ENCODE data around the gene MYO7B. TPM values are rescaled to one million over a fixed set of nuclear protein-coding genes. Genes with fewer than 3 reads are reported as not detected.

Gene MYO7B
- total RNA-seq, 1 donor from 2014 or later = 1.7 TPM

DNA sequence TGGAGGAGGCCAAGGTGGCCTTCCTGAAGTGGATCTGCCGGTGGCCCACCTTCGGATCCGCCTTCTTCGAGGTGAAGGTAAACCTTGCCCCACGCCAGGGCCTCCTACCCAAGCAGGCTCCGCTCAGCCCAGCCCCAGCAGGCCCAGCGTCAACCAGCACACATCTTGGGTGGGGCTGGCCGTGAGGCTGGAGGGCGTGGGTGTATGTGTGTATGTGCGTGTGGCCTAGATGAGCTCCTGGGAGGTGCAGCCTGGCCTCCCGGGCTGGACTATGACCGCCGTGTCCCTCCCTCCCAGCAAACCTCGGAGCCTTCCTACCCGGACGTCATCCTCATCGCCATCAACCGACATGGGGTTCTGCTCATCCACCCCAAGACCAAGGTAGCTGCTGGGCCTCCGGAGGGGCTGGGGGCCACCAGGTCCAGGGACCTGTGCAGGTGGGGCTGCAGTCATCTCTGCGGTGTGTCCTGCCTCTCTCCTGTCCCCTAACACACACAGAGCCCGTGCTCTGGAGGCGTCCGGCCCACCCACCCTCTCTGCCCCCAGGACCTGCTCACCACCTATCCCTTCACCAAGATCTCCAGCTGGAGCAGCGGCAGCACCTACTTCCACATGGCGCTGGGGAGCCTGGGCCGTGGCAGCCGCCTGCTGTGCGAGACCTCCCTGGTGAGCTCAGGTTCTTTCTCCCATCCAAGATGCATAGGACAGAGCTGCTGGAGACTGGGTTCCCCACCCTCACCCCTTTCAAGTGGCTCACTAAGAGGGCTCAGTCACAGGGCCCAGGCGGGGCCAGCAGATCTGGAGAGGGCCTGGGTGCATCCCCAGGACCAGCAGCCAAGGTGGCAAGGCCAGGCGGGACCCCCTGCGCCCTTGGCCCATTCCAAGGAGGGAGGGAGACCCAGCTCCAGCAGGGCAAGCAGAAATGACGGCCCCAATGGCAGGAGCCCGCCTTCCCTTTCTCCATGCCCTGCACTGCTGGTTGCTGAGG, 101.1 kb downstream of the MYO7B start:
- DNase-seq (ENCODE audit: extremely low spot score, unreplicated experiment) = no peak
- H3K9me3 Mint-ChIP-seq = no peaks in the 10 kb centered on the region
- TF ChIP-seq, protein P1, sequence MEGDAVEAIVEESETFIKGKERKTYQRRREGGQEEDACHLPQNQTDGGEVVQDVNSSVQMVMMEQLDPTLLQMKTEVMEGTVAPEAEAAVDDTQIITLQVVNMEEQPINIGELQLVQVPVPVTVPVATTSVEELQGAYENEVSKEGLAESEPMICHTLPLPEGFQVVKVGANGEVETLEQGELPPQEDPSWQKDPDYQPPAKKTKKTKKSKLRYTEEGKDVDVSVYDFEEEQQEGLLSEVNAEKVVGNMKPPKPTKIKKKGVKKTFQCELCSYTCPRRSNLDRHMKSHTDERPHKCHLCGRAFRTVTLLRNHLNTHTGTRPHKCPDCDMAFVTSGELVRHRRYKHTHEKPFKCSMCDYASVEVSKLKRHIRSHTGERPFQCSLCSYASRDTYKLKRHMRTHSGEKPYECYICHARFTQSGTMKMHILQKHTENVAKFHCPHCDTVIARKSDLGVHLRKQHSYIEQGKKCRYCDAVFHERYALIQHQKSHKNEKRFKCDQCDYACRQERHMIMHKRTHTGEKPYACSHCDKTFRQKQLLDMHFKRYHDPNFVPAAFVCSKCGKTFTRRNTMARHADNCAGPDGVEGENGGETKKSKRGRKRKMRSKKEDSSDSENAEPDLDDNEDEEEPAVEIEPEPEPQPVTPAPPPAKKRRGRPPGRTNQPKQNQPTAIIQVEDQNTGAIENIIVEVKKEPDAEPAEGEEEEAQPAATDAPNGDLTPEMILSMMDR (conservative IDR thresholded peaks at IDR 0.05) = no peak
- no peaks in the 10 kb centered on the region for H3K36me3 Mint-ChIP-seq
- no peak overlapping the region for H3K4me3 Mint-ChIP-seq
- peak overlapping the region; percentile 62 for H3K27ac Mint-ChIP-seq
- H3K27me3 Mint-ChIP-seq = no peaks in the 10 kb centered on the region
- no peaks in the 10 kb centered on the region for H3K4me1 Mint-ChIP-seq (ENCODE audit: unreplicated experiment)

DNA sequence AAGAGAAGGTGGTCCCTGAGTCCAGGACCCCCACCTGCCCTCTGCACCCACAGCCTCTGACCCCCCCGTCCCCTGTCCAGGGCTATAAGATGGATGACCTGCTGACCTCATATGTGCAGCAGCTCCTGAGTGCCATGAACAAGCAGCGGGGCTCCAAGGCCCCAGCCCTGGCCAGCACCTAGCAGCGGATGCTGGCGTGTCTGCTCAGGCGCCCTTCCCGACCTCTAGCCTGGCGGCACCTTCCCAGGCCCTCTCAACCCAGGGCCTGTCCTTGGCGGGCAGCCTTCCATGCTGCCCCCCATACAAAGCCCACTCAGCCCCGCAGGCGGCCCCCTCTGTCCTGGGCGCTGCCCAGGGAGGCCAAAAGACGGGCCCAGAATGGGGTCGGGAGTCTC, 101.8 kb downstream of the MYO7B start:
- no peak for DNase-seq (ENCODE audit: extremely low spot score, unreplicated experiment)
- H3K4me3 Mint-ChIP-seq = no peak overlapping the region
- no peaks in the 10 kb centered on the region for H3K27me3 Mint-ChIP-seq
- no peaks in the 10 kb centered on the region for H3K9me3 Mint-ChIP-seq
- TF ChIP-seq, protein P1 (conservative IDR thresholded peaks at IDR 0.05) = no peak
- no peaks in the 10 kb centered on the region for H3K36me3 Mint-ChIP-seq
- no peak overlapping the region for H3K27ac Mint-ChIP-seq
- no peaks in the 10 kb centered on the region for H3K4me1 Mint-ChIP-seq (ENCODE audit: unreplicated experiment)

DNA sequence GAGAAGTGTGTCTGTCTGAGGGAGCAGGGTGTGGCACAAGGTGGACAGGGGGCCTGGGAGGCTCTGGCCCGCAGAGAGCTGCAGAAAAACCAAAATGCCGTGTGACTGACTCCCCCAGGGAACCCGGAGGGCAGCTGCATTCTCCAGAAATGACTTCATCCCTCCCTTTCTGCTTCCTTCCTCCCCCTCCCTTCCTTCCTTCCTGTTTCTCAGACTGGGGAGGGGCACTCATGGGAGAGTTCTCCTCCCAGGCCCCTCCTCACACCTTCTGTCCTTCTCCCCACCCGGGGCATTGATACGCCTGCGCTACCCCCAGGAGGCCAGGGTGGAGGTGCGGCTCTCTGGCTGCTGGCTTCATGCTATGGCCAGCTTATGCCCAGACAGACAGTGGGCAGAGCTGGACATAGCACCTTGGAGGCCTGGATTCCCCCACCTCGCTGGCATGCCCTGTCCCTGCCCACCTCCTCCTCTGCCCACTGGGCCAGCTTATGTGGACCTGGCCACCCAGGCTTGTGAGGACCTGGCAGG, 102.3 kb downstream of the MYO7B start:
- Mint-ChIP-seq H3K27me3 (no peaks in the 10 kb centered on the region), H3K9me3 (no peaks in the 10 kb centered on the region), H3K4me3 (no peak overlapping the region), H3K4me1 (ENCODE audit: unreplicated experiment) (no peaks in the 10 kb centered on the region), H3K36me3 (no peaks in the 10 kb centered on the region), H3K27ac (no peak overlapping the region)
- no peak for DNase-seq (ENCODE audit: extremely low spot score, unreplicated experiment)
- TF ChIP-seq, protein P1 (conservative IDR thresholded peaks at IDR 0.05) = no peak

DNA sequence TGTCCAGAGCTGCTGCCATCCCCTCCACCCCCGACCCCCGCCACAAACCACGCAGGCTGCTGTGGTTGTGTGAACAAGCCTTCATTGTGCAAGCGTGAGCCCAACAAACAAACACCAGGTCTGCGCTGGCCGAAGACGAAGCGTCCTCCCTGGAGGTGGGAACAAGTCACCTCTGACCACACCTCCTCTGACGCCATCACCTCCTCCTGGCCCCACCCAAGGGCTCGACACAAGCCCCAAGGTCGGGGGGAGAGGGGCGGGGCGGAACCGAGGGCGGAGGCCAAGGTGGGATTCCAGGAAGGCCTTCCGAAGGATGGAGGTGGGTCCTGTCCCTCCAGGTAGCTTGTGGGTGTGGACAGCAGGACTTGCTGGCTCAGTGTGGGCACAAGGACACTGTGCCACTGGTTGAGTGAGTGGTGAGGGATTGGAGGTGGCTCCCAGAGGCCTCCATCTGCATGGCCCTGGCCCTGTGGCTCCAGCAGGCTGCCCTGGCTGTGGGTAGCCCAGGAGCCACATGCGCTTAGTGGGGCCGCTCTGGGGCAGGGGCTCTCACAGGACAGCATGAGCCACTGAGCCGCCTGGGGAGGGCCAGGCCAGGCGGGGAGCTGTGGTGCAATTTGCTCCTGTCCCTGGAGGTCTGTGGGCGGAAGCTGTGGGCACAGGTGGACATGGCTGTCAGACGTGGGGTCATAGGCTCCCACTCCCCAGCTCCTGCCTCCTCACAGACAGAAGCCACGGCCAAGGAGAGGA, 103.1 kb downstream of the MYO7B start:
- no peak for DNase-seq (ENCODE audit: extremely low spot score, unreplicated experiment)
- no peaks in the 10 kb centered on the region for H3K4me1 Mint-ChIP-seq (ENCODE audit: unreplicated experiment)
- H3K27ac Mint-ChIP-seq = peak overlapping the region; percentile 29
- H3K9me3 Mint-ChIP-seq = no peaks in the 10 kb centered on the region
- no peaks in the 10 kb centered on the region for H3K36me3 Mint-ChIP-seq
- no peaks in the 10 kb centered on the region for H3K27me3 Mint-ChIP-seq
- no peak overlapping the region for H3K4me3 Mint-ChIP-seq
- TF ChIP-seq, protein P1 (conservative IDR thresholded peaks at IDR 0.05) = no peak

DNA sequence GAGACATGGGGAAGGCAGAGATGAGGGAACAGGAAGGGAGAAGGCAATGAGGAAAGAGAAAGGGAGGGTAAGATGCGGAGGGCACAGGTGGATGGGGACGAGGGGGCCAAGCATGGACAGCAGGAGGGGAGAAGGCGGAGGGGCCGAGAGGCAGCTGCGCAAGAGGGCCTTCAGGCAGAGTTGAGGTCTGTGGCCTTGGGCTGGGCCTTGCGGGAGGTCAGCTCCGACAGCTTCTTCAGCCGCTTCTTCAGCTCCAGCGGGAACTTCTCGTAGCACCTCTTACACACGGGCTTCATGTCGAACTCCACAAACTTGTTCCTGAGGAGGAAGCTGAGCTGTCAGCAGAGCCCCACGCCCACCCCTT, 103.6 kb downstream of the MYO7B start:
- TF ChIP-seq, protein P1 (conservative IDR thresholded peaks at IDR 0.05) = no peak
- DNase-seq (ENCODE audit: extremely low spot score, unreplicated experiment) = no peak
- H3K4me1 Mint-ChIP-seq (ENCODE audit: unreplicated experiment) = no peaks in the 10 kb centered on the region
- peak overlapping the region; percentile 29 for H3K27ac Mint-ChIP-seq
- no peaks in the 10 kb centered on the region for H3K36me3 Mint-ChIP-seq
- no peak overlapping the region for H3K4me3 Mint-ChIP-seq
- H3K27me3 Mint-ChIP-seq = no peaks in the 10 kb centered on the region
- H3K9me3 Mint-ChIP-seq = no peaks in the 10 kb centered on the region
